Measurements from ENCODE around the gene FAM20C. TPM values are rescaled to one million over a fixed set of nuclear protein-coding genes. Genes with fewer than 3 reads are reported as not detected.
"Not testable (repeated sequence)": the region's sequence is repeated elsewhere in the genome, so short reads cannot be mapped to it uniquely, and the experiment has no call there.

Gene FAM20C
- polyA plus RNA-seq, 4 donors: 33.4 to 73.7 (median 63.3) TPM

GRCh38 chr7:235576-236395 is 43.4 kb downstream of the FAM20C start:
- no peak for DNase-seq (ENCODE audit: low read depth in 4 of 4, low spot score in 3 of 4)

DNA sequence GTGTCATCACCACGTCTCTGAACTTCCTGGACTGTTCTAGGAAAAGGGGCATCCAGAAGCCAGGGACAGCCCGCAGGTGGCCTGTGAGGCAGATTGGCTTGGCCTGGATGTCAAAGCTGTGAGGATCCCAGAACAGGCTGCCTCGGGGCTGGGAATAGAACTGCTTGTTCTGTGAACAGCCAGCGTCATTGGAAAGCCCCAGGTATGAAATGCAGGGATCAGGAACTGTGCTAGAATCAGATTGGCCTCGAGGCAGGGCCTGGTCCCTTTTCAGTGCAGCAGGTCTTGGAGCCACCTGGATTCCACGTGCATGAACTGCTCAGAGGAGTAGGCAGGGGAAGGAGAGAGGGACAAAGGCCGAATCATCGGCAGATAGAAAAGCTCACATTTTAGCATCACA is 44.6 kb downstream of the FAM20C start:
- DNase-seq (ENCODE audit: low read depth in 4 of 4, low spot score in 3 of 4): no peak

DNA sequence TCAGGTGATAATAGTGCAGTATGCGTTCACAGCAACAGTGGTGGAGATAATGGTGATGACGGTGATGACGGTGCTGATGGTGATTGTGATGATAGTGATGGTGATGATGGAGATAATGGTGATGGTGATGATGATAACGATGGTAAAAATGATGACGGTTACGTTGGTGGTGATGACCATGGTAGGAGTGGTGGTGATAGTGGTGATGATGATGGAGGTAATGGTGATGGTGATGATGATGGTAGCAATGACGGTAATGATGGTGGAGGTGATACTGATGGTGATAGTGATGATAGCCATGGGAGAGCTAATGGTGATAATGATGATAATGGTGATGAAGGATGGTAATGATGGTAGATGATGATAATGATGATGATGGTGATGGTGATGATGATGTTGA is 45.0 kb downstream of the FAM20C start:
- DNase-seq (ENCODE audit: low read depth in 4 of 4, low spot score in 3 of 4): no peak

DNA sequence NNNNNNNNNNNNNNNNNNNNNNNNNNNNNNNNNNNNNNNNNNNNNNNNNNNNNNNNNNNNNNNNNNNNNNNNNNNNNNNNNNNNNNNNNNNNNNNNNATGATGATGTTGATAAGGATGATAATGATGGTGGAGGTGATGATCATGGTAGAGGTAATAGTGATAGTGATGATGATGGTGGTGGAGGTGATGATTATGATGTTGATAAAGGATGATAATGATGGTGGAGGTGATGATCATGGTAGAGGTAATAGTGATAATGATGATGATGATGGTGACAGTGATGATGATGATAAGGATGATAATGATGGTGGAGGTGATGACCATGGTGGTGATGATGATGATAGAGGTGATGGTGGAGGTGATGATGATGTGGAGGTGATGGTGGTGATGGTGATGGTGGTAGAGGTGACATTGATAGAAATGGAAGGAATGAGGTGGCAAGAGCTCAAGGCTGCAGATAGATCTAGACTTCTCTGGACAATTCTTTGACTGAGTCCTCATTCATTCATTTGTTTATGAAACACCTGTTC is 47.8 kb downstream of the FAM20C start:
- DNase-seq (ENCODE audit: low read depth in 4 of 4, low spot score in 3 of 4): no peak

DNA sequence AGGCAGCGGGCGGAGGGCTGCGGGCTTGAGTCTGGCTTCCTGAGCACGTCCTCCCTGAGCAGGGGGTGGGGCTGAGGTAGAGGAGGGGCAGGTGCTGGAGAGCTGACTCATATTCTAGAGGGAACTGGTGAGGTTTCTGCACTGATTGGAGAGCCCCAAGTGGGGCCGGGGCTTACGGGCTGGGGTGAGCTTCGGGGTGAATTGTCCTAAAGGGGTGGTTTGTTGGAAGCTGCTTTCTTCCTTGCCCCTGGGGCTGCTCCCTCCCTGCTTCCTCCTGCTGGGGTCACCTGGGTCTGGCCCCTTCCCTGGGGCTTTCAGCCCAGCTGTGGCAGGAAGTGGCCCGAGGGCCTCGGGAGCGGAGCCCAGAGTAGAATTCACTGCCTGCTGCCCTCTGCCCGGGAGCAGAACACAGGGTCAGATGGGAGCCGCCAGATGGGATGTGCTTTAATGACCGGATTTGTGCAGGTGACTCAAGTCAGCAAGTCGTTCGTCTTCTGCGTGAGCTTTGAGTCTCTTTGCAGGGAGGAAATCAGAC is 48.6 kb downstream of the FAM20C start:
- DNase-seq (ENCODE audit: low read depth in 4 of 4, low spot score in 3 of 4): no peak

DNA sequence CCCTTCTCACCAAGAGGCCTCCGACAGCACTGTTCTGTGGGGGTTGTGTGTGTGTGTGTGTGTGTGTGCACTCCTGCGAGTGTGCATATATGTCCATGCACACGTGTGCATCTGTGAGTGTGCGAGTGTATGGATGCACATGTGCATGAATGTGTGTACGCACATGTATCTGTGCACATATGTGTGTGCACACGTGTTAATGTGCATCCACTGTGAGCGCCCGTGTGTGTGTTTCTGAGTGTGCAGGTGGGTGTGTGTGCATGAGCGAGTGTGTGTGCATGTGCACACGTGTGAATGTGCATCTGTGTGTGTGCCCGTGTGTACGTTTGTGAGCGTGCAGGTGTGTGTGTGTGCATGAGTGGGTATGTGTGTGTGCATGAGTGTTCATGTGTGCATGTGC is 49.1 kb downstream of the FAM20C start:
- DNase-seq (ENCODE audit: low read depth in 4 of 4, low spot score in 3 of 4): no peak

DNA sequence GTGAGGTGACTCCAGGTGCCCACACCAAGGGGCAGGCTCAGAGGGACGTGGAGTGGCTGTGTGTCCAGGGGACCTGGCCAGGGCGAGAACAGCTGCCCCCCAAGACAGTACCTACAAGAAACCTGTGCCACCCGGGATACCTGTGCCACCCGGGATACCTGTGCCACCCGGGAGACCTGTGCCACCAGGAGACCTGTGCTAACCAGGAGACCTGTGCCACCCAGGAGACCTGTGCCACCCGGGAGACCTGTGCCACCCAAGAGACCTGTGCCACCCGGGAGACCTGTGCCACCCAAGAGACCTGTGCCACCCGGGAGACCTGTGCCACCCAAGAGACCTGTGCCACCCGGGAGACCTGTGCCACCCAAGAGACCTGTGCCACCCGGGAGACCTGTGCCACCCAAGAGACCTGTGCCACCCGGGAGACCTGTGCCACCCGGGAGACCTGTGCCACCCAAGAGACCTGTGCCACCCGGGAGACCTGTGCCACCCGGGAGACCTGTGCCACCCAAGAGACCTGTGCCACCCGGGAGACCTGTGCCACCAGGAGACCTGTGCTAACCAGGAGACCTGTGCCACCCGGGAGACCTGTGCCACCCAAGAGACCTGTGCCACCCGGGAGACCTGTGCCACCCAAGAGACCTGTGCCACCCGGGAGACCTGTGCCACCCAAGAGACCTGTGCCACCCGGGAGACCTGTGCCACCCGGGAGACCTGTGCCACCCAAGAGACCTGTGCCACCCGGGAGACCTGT is 50.6 kb downstream of the FAM20C start:
- DNase-seq (ENCODE audit: low read depth in 4 of 4, low spot score in 3 of 4): not testable (repeated sequence)

DNA sequence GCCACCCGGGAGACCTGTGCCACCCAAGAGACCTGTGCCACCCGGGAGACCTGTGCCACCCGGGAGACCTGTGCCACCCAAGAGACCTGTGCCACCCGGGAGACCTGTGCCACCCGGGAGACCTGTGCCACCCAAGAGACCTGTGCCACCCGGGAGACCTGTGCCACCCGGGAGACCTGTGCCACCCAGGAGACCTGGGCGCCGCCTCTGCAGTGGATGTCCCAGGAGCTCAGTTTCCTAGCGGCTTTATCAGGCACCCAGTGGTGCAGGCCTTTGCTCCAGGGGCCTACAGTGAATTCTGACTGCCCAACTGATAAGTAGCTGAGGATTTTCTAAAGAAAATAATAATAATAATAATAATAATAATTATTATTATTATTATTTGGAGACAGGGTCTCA is 51.2 kb downstream of the FAM20C start:
- not testable (repeated sequence) for DNase-seq (ENCODE audit: low read depth in 4 of 4, low spot score in 3 of 4)

DNA sequence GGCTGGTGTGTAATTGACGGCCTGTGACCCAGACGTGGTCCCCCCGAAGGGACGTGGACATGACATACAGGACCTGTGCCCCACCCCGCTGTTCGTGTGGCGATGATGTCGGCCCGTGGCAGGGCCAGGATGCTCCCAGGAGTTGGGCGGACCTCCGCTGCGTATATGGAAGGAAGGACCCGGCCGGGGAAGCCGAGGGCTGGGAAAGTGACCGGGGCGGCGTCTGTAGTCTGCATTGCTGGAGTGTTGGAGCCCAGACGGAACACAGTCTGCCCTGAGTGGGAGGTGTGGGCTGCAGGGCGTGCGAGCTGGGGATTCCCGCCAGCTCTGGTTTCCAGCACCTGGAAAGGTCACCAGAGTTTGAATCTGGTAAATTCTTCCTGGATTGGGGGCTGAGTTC is 52.6 kb downstream of the FAM20C start:
- DNase-seq (ENCODE audit: low read depth in 4 of 4, low spot score in 3 of 4): no peak

GRCh38 chr7:245574-246295 is 53.4 kb downstream of the FAM20C start:
- DNase-seq (ENCODE audit: low read depth in 4 of 4, low spot score in 3 of 4): no peak

DNA sequence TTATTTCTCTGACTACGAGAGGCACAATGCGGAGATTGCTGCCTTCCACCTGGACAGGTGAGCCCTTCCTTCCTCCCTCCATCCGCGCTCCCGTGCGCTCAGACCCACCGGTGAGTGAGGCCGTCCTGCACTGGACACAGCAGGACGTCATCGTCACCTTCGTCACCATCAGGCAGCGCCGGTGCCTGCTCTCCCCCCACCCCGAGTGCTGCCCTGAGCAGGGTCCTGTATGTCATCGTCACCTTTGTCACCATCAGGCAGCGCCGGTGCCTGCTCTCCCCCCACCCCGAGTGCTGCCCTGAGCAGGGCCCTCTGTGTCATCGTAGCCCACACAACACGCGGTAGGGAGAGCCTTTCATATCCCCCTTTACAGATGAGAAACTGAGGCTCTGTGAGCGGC is 54.1 kb downstream of the FAM20C start:
- no peak for DNase-seq (ENCODE audit: low read depth in 4 of 4, low spot score in 3 of 4)

- DNase-seq (ENCODE audit: low read depth in 4 of 4, low spot score in 3 of 4): no peak
Measured at GRCh38 chr7:247181-247580, 54.8 kb downstream of the FAM20C start.

DNA sequence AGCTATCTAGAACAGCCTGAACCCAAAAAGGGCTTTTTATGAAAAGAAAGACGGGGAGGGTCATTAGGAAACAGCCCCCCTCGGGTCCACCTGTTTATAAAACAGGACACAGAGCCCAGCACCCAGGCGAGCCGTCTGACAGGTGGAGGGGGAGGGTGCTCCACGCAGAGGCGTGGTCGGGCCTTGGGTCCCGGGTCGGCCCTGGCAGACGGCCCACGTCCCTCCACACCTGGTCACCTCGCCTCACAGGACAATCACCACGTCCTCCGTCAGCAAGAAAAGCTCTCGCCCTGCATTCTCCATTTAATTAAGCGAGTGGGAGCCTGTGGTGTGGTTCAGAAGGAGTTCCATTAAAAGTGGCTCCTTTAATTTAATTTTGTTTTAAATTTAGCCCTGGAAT is 55.3 kb downstream of the FAM20C start:
- DNase-seq (ENCODE audit: low read depth in 4 of 4, low spot score in 3 of 4): no peak

GRCh38 chr7:248732-249435 is 56.5 kb downstream of the FAM20C start:
- no peak for DNase-seq (ENCODE audit: low read depth in 4 of 4, low spot score in 3 of 4)

- DNase-seq (ENCODE audit: low read depth in 4 of 4, low spot score in 3 of 4): no peak
Measured at GRCh38 chr7:249989-250388, 57.6 kb downstream of the FAM20C start.

GRCh38 chr7:250523-250922 is 58.2 kb downstream of the FAM20C start:
- DNase-seq (ENCODE audit: low read depth in 4 of 4, low spot score in 3 of 4): no peak

GRCh38 chr7:251005-251404 is 58.6 kb downstream of the FAM20C start:
- no peak for DNase-seq (ENCODE audit: low read depth in 4 of 4, low spot score in 3 of 4)

DNA sequence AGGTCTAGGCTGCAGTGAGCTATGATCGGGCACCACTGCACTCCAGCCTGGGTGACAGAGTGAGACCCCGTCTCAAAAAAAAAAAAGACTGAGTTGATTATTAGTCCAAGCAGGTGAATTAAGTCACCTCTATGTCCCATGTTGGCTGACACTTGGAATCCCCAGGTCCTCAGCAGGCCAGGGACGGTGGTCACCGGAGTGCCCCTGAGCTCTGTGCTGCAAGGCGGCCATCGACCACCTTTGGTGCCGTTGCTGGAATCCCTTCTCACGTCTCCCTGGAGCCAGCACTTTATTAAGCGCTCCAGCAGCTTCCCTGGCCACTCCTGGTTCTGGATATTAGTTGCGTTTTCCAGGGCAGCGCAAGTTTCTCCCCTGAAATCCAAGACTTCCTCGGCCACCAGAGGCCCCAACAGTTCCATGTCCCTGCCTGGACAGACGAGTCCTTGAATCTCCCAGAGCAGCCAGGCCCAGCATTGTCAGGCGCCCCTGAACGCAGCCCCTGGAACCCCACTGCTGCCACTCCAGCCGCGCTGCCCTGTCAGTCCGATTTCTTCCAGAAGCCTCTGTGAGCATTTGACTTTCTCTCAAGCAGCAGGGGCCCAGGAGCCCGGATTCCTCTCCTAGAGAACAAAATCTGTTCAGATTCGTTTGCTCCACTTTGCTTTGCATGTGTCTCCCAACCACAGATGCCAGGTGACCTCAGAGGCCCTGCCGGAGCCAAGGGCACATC is 59.2 kb downstream of the FAM20C start:
- DNase-seq (ENCODE audit: low read depth in 4 of 4, low spot score in 3 of 4): no peak

GRCh38 chr7:252216-252965 is 60.0 kb downstream of the FAM20C start:
- DNase-seq (ENCODE audit: low read depth in 4 of 4, low spot score in 3 of 4): no peak

Measured in left renal pelvis (tissue), 4 donors.